GM13977 (cell line): ENCODE measurements around the gene IFITM10.

Experiments
- DNase-seq: peaks from one replicate; pipeline ENCODE4 v3.0.0; 2012; ENCODE audit warnings: low spot score
- in situ Hi-C: fragments of 300-500 bp; cut with MboI; formaldehyde crosslinking; loops from one replicate; pipeline ENCODE4 v1.12.0; 2022; ENCODE audit warnings: low sequenced_read_pairs, low pct_unique_long_range_greater_than_20kb, mixed read lengths, inconsistent platforms; ENCODE audit not compliant: unreplicated experiment
- TF ChIP-seq, protein P1 (sequence below): IDR thresholded peaks from 2 replicates; pipeline ENCODE4 v1.5.1; 2012; ENCODE audit warnings: mild to moderate bottlenecking, control low read depth; ENCODE audit not compliant: insufficient read depth; ENCODE audit errors: extremely low read depth, missing control alignments

The IFITM10 gene

DNA sequence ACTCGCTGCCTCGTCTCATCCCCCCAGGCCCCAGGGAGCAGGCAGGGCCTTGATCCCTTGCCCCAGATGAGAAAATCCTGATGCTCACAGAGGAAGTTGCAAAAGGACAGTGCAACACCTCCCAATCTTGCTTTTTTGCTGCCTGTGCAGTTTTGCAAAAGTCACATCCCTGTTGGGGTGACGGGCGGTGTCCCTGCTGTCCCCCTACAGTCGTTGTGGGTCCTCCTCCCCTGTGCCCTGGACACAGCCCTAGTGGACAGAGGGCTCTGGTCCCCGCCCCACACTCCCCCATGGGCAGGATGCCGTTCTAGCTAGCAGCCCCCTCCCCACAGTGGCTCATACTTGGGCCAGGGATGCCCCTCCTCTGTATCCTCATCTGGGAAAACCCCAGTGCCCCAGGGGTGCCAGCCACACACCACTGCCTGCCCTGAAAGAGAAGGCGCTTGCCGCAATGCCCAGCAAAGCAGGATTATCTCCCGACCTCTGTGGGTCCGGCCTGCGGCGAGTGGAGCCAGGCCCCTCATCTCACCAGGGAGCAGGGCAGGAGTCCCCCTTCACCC lies 31.7 kb upstream of the IFITM10 start:
- TF ChIP-seq, protein P1, sequence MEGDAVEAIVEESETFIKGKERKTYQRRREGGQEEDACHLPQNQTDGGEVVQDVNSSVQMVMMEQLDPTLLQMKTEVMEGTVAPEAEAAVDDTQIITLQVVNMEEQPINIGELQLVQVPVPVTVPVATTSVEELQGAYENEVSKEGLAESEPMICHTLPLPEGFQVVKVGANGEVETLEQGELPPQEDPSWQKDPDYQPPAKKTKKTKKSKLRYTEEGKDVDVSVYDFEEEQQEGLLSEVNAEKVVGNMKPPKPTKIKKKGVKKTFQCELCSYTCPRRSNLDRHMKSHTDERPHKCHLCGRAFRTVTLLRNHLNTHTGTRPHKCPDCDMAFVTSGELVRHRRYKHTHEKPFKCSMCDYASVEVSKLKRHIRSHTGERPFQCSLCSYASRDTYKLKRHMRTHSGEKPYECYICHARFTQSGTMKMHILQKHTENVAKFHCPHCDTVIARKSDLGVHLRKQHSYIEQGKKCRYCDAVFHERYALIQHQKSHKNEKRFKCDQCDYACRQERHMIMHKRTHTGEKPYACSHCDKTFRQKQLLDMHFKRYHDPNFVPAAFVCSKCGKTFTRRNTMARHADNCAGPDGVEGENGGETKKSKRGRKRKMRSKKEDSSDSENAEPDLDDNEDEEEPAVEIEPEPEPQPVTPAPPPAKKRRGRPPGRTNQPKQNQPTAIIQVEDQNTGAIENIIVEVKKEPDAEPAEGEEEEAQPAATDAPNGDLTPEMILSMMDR: no peak
- DNase-seq: no peak
- in situ Hi-C loops: no loop called here

GRCh38 chr11:1781593-1781975 lies 31.2 kb upstream of the IFITM10 start:
- in situ Hi-C loops: no loop called here
- no peak for DNase-seq
- TF ChIP-seq, protein P1: no peak

GRCh38 chr11:1780700-1781592 lies 30.6 kb upstream of the IFITM10 start:
- in situ Hi-C loops: no loop called here
- TF ChIP-seq, protein P1: no peak

GRCh38 chr11:1779806-1780699 lies 29.7 kb upstream of the IFITM10 start:
- no peak for DNase-seq
- in situ Hi-C loops: no loop called here
- TF ChIP-seq, protein P1: no peak

More at GRCh38 chr11:1780700-1781592, 30.6 kb upstream of the IFITM10 start:
- DNase-seq: no peak

- DNase-seq: no peak
- in situ Hi-C loops: no loop called here
- TF ChIP-seq, protein P1: no peak
Measured at GRCh38 chr11:1779034-1779805, 28.8 kb upstream of the IFITM10 start.
